ENCODE measurements around the gene GPR108.
"Not testable (repeated sequence)": the region's sequence is repeated elsewhere in the genome, so short reads cannot be mapped to it uniquely, and the experiment has no call there.

The GPR108 gene

DNA sequence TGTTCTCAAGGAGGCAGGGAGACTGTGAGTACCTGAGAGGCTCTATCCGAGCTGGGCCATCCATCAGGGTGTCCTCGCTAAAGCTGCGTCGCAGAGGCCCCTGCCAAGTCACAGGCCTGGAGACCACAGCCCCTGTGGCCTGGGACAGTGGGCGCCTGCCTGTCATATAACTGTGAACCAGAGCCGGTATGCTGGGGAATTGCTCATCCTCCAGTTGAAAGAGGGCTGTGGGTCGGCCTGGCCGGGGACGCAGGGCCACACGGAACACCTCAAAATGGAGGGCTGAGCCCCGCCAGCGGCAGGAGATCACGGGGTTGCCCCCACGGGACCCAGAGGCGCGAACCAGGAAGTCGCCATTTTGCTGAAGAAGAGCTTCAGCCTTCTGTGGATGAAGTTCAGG lies 23.2 kb upstream of the GPR108 start:
- no peak for DNase-seq

DNA sequence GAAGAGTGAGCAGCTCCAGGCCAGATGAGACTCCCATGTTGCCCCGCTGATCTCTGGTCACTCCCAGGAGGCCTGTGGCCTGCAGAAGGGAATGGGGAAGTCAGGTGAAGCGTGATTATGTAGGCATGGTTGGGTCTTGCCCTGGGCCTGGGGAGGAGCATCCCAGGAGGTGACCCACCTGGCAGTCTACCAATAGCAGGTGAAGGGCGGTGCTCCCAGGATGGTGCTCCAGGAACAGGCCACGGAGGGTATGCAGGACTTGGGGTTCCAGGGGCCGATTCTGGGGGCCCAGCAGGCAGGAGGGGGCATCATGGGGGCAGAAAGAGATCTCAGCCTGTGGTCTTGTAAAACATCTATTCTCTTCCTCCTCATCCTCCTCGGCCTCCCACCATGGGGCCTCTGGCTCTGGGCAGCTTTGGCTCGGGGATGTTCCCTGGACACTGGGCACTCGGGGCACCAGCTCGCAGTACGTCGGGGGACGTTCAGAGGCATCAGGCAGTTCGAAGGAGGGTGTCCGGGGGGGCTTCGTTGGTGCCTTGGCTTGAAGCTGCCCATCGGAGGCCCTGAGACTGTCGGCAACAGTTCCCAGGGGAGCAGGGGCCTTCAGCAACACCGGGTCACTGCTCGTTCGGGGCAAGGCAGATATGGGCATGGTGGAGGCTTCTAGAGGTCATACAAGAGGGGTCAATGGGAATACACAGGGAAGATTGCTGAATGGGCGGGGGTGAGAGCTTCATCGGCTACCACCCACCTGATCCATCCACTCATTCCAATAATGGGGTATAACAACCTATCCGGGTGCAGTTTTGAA lies 17.5 kb upstream of the GPR108 start:
- DNase-seq = no peak

DNA sequence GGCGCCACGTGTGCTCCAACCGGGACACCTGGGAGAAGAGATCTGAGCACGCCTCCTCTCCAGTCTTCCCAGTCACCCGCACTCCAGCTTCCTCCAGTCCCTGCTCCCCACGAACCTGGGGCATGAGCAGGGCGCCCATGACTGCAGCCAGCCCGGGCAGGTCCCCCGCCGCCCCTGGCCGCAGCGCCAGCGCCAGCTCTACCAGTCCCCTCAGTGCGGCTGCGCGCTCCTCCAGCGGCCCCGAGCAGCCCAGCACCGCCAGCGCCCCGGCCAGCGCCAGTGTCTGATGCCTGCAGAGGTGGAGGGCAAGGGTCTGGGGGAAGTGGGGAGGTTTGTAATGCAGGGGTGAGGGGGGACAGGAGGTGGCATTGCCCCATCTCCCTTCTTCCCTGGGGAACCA lies 16.8 kb upstream of the GPR108 start:
- DNase-seq = no peak

DNA sequence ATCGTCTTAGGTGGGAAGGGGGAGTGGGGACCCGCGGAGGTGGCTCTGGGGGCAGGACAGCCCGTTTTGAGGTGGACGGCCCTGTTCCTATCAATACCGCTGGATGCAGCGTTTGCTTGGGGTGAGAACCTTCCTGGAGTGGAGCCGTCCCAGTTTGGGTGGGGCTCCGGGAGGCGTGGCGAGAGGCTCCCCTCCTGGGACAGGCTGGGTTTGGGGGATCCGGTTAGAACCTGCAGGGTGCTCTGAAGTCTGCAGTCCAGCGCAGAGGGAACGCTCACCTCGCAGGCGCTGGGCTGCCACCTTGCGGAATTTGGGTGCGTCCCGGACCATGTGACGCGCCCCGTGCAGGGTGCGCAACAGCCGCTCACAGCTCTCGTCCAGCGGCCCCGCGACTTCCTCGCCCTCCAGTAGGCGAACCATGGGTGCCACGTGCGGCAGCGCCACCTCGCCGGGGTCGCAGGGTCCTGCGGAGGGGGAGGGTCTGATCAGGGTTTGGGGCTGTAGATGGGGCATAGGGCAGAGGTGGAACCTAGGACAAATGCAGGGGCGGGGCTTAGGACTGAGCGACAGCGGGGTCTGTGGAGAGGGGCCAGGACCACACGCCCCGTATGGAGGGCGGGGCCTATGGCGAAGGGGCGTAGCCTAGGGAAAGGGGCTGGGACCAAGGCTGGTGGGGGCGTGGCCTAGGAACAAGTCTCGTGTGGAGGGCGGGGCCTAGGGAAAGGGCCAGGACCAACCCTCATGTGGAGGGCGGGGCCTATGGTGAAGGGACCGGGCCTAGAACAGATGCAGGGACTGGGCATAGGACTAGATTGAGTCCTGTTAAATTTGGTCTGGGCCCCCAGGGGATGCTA lies 16.0 kb upstream of the GPR108 start:
- DNase-seq = peak; percentile 64

DNA sequence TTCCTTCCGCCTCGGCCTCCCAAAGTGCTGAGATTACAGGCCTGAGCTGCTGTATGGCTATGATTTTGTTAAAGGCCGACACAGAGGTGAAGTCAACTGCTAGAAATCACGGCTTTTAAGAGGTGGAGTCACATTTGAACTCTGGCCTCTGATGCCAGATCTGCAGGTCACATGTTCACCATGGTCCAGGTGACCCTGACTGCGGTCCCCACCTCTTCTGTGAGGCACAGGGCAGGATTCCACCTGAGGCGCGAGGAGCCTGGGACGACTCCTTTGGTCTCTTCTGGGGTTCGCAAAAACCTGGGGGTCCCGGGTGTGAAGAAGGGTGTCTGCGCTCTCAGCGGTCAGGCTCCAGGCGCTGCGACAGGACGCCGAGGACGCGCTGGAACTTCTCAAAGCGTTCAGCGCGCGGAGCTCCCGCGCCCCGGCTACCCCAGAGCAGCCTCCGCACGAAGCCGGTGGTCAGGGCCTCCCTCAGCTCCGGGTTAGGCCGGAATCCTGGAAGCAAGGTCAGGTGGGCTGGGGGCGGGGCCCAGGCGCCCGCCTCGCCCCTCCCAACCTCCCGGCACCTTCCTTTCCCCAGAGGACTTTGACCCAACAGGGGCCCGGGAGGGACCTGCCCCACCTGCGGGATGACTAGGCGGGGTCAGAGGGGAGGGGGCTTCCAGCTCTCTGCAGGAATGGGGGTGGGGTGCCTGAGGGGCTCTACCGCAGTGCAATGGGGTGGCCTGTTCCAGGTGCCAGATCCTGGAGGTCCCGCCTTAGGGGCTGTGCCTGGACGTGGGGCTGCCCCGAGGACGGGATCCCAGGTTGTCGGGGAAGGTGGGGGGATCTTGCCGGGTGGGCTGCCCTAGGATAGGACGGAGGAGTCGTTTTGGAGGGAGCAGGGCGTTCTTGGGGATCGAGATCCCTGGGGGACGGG lies 15.1 kb upstream of the GPR108 start:
- no peak for DNase-seq

DNA sequence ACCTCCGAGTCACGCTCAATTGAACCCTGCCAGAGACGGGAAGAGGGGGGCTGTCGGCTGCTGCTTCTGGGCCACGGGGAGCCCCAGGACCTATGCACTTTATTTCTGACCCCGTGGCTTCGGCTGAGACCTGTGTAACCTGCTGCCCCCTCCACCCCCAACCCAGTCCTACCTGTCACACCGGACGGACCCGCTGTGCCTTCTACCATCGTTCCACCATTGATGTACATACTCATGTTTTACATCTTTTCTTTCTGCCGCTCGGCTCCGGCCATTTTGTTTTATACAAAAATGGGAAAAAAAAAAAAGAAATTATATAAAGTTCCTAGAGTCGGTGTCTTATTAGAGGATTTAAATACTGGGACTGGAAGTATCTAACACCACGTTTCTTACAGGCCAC lies 13.8 kb upstream of the GPR108 start:
- no peak for DNase-seq

DNA sequence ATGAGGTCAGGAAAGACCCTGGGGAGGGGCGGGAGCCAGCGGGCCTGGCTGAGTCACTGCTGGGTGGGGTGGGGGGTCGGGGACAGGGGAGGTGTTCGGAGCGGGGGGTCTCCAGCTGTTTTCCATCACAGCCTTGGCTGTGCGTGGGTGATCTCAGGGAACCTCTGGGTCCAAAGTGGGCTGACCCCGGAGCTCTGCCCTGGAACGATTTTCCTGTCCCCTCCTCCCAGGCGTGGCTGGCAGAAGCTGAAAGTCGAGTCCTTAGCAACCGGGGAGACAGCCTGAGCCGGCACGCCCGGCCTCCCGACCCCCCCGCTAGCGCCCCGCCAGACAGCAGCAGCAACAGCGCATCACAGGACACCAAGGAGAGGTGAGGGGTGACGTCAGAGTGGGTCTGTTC lies 12.7 kb upstream of the GPR108 start:
- DNase-seq = no peak

DNA sequence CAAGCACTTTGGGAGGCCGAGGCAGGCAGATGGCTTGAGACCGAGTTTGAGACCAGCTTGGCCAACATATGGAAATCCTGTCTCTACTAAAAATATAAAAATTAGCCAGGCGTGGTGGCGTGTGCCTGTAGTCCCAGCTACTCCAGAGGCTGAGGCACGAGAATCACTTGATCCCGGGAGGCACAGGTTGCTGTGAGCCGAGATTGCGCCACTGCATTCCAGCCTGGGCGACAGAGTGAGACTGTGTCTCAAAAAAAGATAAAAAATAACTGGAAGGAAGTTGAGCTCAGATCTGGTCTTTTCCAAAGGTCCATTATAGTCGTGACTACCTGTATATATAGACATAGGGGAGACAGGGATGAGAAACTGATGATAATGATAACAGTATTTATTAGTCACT lies 11.2 kb upstream of the GPR108 start:
- DNase-seq = not testable (repeated sequence)

DNA sequence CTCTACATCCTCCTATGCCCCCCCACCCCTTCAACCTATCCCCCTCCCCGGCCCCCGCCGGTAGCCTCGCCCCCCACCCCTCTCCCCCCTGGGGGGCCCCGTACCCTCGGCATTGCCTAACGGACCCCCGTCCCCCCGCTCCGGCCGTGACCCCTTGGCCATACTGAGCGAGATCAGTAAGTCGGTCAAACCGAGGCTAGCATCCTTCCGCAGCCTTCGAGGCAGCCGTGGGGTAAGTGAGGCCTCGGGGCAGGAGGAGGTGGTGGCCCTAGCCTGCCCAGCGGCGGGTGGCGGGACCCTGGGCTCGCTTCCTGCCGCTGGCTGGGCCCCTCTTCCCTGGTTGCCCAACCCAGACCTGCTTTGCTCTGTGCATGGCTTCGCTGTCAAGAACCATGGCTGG lies 8.6 kb upstream of the GPR108 start:
- no peak for DNase-seq

DNA sequence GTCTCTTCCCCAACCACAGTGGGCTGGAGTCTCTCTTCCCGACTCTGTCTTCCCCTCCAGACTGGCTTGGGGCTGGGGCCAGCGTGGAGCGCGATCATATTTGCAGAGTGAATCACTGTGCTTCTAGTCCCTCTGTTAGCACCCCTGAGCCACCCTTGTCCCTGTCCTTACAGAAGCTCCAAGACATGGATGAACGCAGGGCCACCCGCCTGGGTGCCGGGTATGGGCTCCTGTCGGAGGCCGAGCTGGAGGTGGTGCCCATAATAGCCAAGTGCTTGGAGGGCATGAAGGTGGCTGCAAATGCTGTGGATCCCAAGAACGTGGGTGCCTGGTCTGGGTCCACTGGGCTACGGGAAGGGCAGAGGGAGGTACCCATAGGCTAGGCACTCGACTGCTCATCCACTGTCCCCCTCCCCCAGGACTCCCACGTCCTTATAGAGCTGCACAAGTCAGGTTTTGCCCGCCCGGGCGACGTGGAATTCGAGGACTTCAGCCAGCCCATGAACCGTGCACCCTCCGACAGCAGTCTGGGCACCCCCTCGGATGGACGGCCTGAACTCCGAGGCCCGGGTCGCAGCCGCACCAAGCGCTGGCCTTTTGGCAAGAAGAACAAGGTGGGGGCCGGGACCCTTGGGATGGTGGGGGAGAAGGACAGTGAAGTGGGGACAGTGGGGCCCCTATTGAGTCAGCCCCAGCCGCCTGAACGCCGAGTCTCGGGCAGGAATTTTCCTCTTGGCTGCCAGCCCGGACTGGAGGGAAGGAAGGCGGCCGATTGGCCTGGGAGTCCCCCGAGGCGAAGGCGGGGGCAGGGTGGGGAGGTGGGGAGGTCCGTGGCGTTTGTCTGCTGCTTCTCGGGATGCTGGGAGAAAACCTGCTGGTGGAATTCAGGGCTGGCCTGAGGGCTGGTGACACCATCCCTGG lies 7.3 kb upstream of the GPR108 start:
- DNase-seq = peak; percentile 87

DNA sequence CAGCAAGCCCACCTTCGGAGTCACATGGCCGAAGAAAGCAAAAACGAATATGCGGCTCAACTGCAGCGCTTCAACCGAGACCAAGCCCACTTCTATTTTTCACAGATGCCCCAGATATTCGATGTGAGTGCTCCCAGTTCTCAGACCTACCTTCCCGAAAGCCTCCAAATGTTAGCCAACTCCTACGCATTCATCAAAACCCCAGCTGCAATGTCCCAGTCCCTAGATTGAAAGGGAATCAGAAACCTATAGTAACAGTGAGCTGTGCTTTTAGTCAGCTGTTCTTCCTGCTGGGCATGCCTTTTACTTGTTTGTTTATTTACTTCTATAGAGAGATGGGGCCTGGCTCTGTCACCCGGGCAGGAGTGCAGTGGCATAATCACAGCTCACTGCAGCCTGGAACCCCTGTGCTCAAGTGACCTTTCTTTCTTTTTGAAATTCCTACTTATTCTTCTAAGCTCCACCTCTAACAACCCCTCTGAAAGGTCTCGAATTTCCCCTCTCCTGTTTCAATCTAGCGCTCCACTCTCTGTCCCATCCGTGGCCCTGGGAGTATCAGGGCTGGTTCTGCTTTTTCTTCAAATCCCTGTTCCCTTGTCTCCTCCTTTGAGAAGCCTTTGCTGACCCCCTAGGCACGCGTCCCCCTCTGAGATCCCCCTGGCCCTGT lies 6.5 kb upstream of the GPR108 start:
- DNase-seq = no peak

DNA sequence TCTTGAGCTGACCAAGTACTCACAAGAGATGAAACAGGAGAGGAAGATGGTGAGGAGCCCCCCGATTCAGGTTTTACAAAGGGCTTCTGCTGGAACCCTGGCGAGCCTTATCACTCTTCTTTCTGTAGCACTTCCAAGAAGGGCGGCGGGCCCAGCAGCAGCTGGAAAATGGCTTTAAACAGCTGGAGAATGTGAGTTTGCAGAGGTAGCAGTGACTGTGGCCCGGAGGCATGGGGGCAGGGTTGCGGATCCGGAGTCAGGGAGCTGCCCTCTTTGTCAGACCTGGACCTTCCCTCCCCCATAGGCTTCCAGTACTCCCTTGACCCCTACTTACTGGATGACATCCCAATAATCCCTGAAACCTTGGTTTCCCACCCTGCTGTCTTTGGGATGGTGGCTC lies 5.7 kb upstream of the GPR108 start:
- DNase-seq = no peak

DNA sequence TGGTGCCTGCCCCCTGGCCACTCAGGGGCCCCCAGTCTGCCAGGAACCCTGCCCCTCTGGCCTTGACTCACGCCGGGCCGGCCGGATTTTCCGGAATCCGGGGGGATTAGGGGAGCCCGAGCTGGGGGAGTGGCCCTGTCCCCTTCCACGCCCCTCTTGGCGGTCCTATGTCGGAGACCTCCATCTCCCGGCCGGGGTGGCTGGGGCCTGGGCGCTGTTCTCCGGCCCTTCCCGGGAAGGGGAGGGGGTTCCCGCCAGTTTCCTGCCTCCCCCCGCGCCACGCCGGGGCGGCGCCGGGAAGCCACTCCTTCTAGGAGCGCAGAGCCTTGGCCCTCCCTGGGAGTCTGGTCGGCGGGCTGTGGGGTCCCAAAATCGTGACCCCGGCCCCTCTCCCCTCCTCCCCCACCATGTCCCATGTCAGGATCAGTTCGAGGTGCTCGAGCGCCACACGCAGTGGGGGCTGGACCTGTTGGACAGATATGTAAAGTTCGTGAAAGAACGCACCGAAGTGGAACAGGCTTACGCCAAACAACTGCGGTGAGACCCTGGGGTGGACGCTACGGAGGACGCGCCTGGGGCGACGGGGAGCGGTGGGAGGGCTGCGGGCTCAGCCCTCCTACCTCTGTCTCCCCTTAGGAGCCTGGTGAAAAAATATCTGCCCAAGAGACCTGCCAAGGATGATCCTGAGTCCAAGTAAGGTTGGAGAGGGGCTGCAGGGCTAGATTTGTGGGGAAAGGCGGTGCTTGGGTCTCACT lies 3.4 kb upstream of the GPR108 start:
- DNase-seq = peak; percentile 79

DNA sequence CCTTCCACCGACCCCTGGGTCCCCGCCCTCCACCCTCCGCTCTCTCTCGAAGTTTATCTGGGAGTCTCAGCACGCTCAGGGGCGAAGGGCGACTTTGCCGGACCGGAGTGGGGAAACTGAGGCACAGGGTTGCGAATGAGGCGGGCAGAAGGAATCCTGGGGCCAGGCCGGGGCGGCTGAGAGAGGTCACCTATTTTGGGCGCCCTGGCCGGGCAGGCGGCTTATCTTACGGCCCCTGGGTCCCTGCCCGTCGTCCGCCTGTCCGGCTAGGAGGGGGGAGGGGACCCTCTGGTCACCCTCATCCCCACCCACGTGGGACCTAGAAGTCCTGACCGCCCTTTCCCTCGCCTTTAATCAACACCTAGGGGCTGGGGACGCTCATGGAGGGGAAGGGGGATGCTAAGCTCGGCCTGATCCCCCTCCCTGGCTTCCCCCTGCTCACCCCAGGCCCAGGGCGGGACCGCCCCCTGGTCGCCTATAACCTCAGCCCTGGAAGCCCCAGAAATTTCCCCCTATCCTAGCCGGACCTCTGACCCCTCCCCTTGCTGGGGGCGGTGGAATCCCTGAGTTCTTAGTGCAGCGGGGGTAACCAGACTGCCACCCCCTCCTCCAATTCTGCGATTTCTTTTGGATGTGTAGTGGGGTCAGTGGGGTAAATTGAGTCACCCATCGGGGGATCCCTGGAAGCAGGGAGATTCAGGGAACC lies 2.7 kb upstream of the GPR108 start:
- DNase-seq = peak; percentile 57

DNA sequence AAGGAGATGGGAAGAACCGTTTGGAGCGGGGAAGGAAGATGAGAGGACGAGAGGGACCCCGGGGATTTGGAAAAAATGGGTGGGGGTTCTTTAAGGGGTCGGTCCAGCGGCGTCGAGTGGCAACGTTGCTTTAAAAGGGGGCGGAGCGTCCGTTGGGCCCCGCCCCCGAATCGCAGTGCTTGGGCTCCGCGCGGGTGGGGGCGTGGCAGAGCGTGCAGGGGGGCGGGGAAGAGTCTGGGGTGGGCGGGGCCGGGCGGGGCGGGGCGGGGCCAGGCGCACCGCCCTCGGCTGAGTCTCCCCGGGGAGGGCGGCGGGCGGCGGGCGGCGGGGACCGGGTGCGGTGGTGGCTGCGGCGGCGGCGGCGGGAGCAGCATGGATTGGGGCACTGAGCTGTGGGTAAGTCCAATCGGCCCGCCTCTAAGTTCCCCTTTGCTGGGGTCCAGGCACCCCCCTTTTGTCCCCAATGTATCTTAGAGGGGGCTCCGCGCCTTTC lies 2.1 kb upstream of the GPR108 start, which contains the start of gene TRIP10:
TSS of gene TRIP10 (plus strand) at position 291 of the 493 bp plus-strand sequence. CDS start at position 373, 82 bp downstream.
- DNase-seq = peak; percentile 92

DNA sequence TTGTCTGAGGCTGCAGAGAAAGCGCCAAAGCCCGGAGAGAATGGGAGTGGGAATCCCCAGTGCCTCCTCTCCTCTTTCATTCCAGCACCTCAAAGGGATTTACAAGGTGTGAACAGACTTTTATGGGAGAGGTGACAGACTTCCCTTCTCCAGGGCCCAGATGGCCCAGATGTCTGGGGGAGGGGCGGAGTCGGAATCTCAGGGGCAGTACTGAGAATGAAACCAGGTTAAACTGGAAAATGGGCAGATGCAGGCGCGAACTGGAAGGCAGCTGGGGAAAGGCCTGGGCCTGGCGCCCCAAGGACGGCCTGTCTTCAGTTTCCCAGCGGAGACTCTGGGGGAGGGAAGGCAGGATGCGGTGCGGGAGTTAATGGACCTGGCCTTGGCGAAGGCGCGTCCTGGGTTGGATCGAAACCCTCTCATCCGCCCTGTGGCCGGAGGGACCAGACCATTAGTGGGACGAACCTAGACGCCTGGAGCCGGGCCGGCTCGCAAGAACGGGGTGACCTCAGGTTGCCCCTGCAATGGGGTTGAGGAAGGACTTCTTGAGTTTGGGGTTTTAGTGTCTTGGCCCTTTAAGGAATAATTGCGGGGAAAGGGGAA lies 1.5 kb upstream of the GPR108 start:
- peak; percentile 64 for DNase-seq

DNA sequence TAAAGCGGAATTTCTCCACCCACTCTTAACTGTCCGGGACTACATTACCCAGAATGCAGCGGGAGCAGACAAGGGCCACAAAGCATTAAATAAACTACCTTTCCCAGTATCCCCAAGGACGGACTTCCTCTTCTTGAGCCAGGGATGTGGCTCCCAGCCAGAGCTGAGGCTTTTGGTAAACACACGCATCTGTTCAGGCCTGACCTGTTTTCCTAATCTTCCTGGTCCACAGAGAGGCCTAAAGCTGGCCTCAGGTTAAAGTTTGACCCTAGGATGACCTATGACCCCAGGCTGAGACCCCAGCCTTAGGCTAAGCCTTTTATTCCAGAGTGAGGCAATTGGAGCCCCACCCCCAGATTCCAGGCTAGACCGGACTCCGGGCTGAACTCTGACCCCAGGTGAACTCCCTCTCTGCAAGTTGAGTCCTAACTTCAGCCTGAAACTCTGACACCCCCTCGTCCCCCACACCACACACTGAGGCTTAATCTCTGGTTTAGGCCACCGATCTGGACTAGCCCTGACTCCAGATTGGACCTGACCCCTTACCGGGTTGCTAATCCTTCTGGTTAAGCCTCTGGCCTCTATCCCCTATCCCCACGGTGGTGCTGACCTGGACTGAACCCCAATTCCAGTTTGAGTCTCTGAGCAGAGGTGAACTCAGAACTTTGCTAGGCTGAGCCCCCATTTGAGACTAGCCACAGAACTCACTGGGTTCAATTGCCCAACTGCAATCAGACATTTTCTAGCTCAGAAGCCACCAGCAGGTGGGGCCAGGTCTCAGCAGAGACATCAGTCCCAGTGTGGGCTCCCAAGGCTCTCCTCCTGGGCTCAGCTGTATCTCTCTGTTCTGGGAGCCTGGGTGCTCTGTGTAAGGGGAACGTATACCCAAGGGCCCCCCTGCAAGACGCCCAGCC lies 750 bp upstream of the GPR108 start:
- DNase-seq = peak; percentile 76

DNA sequence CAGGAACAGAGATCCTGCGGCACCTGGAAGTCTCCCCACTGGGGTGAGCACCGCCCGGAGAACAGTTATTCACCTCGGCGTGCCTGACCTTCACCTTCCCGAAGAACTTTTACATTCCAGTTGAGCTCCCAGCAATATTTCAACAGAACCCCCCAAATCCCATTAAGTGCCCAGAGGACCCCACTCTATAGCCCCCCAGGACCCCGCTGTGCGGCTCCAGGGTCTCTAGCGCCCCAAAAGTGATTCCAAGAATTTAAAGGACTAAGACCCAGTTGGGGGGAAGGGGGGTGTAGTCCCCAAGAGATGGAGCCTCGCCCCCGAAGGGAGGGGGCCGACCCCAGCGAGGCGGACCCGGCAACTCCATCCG lies 480 bp downstream of the GPR108 start:
- no peak for DNase-seq

Data from right forelimb (tissue), 1 donor.